ENCODE data around the gene USO1.

DNA sequence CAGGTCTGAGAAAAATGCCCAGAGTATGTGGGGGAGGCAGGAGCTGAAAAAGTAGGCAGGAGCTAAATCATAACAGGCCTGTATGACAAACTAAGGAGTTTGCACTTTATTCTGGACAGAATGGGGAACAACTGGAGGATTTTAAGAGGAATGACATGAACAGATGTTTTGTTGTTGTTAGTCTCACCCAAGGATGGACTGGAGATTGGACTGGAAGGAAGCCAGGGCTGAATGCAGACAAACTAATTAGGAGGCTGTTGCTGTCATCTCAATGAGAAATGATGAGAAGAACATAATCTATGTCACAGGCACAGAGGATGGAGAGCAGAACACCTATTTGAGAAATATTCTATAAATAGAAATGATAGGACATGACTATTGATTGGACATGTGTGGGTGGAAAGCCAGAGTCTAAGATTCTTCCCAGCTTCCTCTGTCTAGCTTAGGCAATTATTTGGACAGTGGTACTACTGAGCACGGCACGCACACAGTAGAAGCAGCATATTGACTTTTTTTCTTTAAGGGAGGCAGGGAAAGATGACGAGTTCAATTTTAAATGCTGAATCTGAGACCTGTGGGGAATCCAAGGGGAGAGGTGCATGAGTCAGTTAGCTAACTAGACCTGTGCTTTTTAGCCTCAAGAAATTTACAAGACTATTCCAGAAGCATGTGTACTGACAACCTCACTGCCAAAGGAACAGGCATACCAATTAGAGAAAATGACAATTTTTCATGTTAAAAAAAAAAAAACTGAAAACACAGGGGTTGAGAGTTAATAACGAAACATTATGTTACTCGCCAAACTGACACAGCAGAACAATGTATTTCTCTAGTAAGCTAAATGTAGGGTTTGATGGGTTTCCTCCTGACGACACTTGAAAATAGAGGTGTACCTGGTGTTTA, 963 bp upstream of the USO1 start:
- TF ChIP-seq CTCF (IDR thresholded peaks at IDR 0.05) (no peak), POLR2A (IDR thresholded peaks at IDR 0.05; ENCODE audit: low read depth) (no peak), POLR2AphosphoS5 (IDR thresholded peaks at IDR 0.05) (no peak)
